ENCODE results near the gene IL1B.

DNA sequence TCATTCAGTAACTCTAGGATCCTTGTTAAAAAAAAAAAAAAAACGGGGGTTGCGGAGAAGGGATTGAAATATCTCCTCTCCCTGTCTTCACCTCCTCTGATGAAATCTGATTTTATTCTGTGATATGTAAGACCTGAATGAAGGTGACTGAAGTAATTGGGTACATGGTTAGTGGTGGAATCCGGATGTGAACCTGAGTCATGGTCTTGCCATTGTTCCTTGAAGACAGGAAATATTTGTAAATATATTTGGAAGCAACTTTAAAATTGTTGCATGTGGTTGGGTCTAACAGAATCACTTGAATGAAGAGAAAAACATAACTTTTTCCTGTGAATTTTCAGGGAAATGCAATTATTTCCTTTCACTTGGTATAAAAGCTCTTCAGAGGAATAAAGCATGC lies 49.3 kb downstream of the IL1B start:
- TF ChIP-seq POLR2AphosphoS5 (IDR thresholded peaks at IDR 0.05; ENCODE audit: borderline replicate concordance, low read depth, low read length), result no peak
- no peak for TF ChIP-seq EZH2 (IDR thresholded peaks at IDR 0.05)
- TF ChIP-seq FOXP2 (optimal IDR thresholded peaks at IDR 0.05; ENCODE audit: control extremely low read depth, extremely low read length, insufficient read depth), result no peak

Measured in SK-N-MC (cell line).